ENCODE measurements around the gene NPB. TPM values are rescaled to one million over a fixed set of nuclear protein-coding genes. Genes with fewer than 3 reads are reported as not detected.

Gene NPB
- total and polyA plus RNA-seq, 2 experiments from 2014 or later, result 2.3 to 6.6 TPM

- no peaks in the 10 kb centered on the region for H3K9me3 ChIP-seq (ENCODE audit: low read depth)
- H3K4me1 ChIP-seq (ENCODE audit: low read depth), result peaks cover 16% of the 10 kb centered on the region
- H3K27ac ChIP-seq, result peak within 1 kb of the TSS; percentile 95
- peaks cover 10% of the 10 kb centered on the region for H3K36me3 ChIP-seq
- H3K27me3 ChIP-seq, result no peaks in the 10 kb centered on the region
- H3K4me3 ChIP-seq, result peak within 1 kb of the TSS; percentile 87
- DNase-seq (ENCODE audit: low read depth in 1 of 2, low spot score in 1 of 2), result peak in 1 of 2 donors; percentile 14
- TF ChIP-seq CTCF (IDR thresholded peaks at IDR 0.05; ENCODE audit: low read depth, low read length), result no peak
Measured at GRCh38 chr17:81859906-81860755, 41.9 kb upstream of the NPB start, which contains the start of gene P4HB. Gene P4HB (minus strand): TSS chr17:81860535. CDS start chr17:81860471, 64 bp downstream.

- Histone ChIP-seq H3K4me3 (peak overlapping the region; percentile 57), H3K27me3 (no peaks in the 10 kb centered on the region), H3K4me1 (ENCODE audit: low read depth) (peaks cover 16% of the 10 kb centered on the region), H3K36me3 (peaks cover 10% of the 10 kb centered on the region), H3K27ac (peak overlapping the region; percentile 93), H3K9me3 (ENCODE audit: low read depth) (no peaks in the 10 kb centered on the region)
- no peak for TF ChIP-seq CTCF (IDR thresholded peaks at IDR 0.05; ENCODE audit: low read depth, low read length)
- DNase-seq (ENCODE audit: low read depth in 1 of 2, low spot score in 1 of 2), result peak; percentile 100
Measured at GRCh38 chr17:81860756-81861568, 41.1 kb upstream of the NPB start.

GRCh38 chr17:81863123-81863675 is 38.8 kb upstream of the NPB start:
- H3K4me3 ChIP-seq, result no peak overlapping the region
- H3K4me1 ChIP-seq (ENCODE audit: low read depth), result peaks cover 37% of the 10 kb centered on the region

GRCh38 chr17:81863833-81864768 is 37.9 kb upstream of the NPB start:
- peak overlapping the region; percentile 19 for H3K27ac ChIP-seq

More at GRCh38 chr17:81863123-81863675, 38.8 kb upstream of the NPB start:
- Histone ChIP-seq H3K36me3 (peaks cover 3% of the 10 kb centered on the region), H3K9me3 (ENCODE audit: low read depth) (no peaks in the 10 kb centered on the region), H3K27ac (peak overlapping the region; percentile 93), H3K27me3 (no peaks in the 10 kb centered on the region)
- no peak for TF ChIP-seq CTCF (IDR thresholded peaks at IDR 0.05; ENCODE audit: low read depth, low read length)
- peak in 1 of 2 donors; percentile 51 for DNase-seq (ENCODE audit: low read depth in 1 of 2, low spot score in 1 of 2)

More at GRCh38 chr17:81863833-81864768, 37.9 kb upstream of the NPB start:
- no peaks in the 10 kb centered on the region for H3K27me3 ChIP-seq
- H3K4me3 ChIP-seq, result no peak overlapping the region
- no peaks in the 10 kb centered on the region for H3K9me3 ChIP-seq (ENCODE audit: low read depth)
- no peaks in the 10 kb centered on the region for H3K36me3 ChIP-seq
- no peak for DNase-seq (ENCODE audit: low read depth in 1 of 2, low spot score in 1 of 2)
- TF ChIP-seq CTCF (IDR thresholded peaks at IDR 0.05; ENCODE audit: low read depth, low read length), result no peak
- peaks cover 38% of the 10 kb centered on the region for H3K4me1 ChIP-seq (ENCODE audit: low read depth)

Data from cardiac muscle cell (in vitro differentiated cells and primary cell).